Mesothelial cell of epicardium (in vitro differentiated cells): Measurements from ENCODE around the gene TAF12. TPM values are rescaled to one million over a fixed set of nuclear protein-coding genes. Genes with fewer than 3 reads are reported as not detected.
"Not testable (repeated sequence)": the region's sequence is repeated elsewhere in the genome, so short reads cannot be mapped to it uniquely, and the experiment has no call there.

Experiments
- DNase-seq, 2 experiments: peaks; one replicate each; pipeline ENCODE4 v3.0.0; 2021; ENCODE audit warnings: low spot score in 2 of 2; ENCODE audit not compliant: unreplicated experiment in 2 of 2
- H3K27ac Mint-ChIP-seq: 2 replicates; pipeline ENCODE4 v1.8.0; 2021; ENCODE audit warnings: mixed read lengths
- H3K27me3 Mint-ChIP-seq: 2 replicates; pipeline ENCODE4 v1.8.0; 2021; ENCODE audit warnings: low read depth, mixed read lengths
- H3K36me3 Mint-ChIP-seq: 2 replicates; pipeline ENCODE4 v1.8.0; 2021; ENCODE audit warnings: mixed read lengths
- H3K4me1 Mint-ChIP-seq: 2 replicates; pipeline ENCODE4 v1.8.0; 2021; ENCODE audit warnings: mixed read lengths
- H3K4me3 Mint-ChIP-seq: 2 replicates; pipeline ENCODE4 v1.8.0; 2021; ENCODE audit warnings: mild to moderate bottlenecking, moderate library complexity, mixed read lengths
- H3K9me3 Mint-ChIP-seq: 2 replicates; pipeline ENCODE4 v1.8.0; 2021; ENCODE audit warnings: mixed read lengths
- total RNA-seq: library from RNA; stranded (reverse); gene quantifications from 3 replicates; pipeline ENCODE4 v1.2.1, GENCODE V29; 2021
- TF ChIP-seq, protein P1 (sequence below): fragments of 200-600 bp; sonication (generic); IDR thresholded peaks from one replicate; pipeline ENCODE4 v1.5.0; 2021; ENCODE audit warnings: antibody characterized with exemption; ENCODE audit not compliant: unreplicated experiment

TAF12 gene
- total RNA-seq, 1 donor from 2014 or later, result 16.7 TPM

DNA sequence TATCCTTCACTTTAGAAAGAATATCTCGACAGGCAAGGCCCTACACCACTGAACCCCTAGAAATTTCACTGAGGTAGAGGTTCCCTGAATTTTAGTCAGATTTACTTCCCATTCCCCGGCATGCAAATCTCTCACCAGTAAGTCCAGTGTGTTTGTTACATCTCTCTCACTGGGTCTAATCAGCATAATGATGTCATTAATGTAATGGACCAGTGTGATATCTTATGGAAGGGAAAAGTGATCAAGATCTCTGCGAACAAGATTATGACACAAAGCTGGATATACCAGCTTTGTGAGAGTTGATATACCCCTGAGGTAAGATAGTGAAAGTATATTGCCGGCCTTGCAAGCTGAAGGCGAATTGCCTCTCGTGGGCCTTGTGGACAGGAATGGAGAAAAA, 13.5 kb upstream of the TAF12 start:
- Mint-ChIP-seq H3K4me3 (no peak overlapping the region), H3K36me3 (no peaks in the 10 kb centered on the region), H3K4me1 (no peaks in the 10 kb centered on the region), H3K27ac (no peak overlapping the region), H3K27me3 (no peaks in the 10 kb centered on the region), H3K9me3 (no peaks in the 10 kb centered on the region)
- TF ChIP-seq, protein P1, sequence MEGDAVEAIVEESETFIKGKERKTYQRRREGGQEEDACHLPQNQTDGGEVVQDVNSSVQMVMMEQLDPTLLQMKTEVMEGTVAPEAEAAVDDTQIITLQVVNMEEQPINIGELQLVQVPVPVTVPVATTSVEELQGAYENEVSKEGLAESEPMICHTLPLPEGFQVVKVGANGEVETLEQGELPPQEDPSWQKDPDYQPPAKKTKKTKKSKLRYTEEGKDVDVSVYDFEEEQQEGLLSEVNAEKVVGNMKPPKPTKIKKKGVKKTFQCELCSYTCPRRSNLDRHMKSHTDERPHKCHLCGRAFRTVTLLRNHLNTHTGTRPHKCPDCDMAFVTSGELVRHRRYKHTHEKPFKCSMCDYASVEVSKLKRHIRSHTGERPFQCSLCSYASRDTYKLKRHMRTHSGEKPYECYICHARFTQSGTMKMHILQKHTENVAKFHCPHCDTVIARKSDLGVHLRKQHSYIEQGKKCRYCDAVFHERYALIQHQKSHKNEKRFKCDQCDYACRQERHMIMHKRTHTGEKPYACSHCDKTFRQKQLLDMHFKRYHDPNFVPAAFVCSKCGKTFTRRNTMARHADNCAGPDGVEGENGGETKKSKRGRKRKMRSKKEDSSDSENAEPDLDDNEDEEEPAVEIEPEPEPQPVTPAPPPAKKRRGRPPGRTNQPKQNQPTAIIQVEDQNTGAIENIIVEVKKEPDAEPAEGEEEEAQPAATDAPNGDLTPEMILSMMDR, result no peak
- no peak for DNase-seq

DNA sequence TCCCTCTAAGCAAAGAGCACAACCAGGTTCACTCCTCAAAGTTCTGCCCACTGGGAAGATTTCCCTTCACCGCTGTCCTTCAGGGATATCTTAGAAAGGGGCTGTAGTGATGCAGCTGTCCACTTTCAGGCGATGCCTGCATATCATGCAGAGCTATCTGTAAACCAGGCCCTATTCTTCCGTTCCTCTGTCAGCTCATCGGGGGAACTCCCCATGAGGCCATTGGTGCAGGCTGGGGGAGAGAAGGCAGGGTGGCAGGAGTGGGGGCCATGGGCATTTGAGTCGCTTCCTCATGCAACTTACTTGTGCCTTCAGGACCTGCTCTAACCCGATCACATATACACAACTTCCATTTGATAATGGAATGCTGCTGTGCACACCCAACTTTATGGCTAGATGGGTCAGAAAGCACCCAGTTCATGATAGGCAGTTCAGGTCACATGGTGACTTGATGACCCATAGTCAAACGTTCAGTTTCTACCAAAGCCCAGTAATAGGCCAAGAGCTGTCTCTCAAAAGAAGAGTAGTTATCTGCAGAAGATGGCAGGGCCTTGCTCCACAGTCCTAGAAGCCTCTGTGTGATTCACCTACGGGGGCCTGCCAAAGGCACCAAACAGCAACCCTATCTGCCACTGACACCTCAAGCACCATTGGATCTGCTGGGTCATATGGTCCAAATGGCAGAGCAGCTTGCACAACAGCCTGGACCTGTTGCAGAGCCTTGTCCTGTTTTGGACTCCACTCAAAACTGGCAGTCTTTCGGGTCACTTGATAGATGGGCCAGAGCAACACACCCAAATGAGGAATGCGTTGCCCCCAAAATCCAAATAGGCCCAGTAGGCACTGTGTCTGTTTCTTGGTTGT, 12.8 kb upstream of the TAF12 start:
- not testable (repeated sequence) for H3K27me3 Mint-ChIP-seq, DNase-seq, H3K36me3 Mint-ChIP-seq, H3K27ac Mint-ChIP-seq, H3K9me3 Mint-ChIP-seq, H3K4me1 Mint-ChIP-seq, H3K4me3 Mint-ChIP-seq

DNA sequence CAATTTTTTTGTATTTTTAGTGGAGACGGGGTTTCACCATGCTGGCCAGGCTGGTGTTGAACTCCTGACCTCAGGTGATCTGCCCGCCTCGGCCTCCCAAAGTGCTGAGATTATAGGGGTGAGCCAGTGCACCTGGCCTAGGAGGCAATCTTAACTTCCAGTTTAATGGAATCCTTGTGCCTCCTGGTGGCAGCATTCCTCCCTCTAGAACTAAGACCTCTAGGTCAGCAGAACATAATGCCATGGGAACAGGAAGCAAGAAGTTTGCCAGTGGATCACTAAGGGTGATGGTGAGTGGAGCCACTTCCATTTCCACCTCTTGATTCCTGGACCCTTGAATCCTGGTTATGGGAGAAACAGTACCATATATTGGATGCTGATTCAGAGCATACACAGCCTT, 11.0 kb upstream of the TAF12 start:
- not testable (repeated sequence) for DNase-seq, H3K27me3 Mint-ChIP-seq, H3K27ac Mint-ChIP-seq, H3K4me3 Mint-ChIP-seq, H3K4me1 Mint-ChIP-seq, H3K36me3 Mint-ChIP-seq, H3K9me3 Mint-ChIP-seq

DNA sequence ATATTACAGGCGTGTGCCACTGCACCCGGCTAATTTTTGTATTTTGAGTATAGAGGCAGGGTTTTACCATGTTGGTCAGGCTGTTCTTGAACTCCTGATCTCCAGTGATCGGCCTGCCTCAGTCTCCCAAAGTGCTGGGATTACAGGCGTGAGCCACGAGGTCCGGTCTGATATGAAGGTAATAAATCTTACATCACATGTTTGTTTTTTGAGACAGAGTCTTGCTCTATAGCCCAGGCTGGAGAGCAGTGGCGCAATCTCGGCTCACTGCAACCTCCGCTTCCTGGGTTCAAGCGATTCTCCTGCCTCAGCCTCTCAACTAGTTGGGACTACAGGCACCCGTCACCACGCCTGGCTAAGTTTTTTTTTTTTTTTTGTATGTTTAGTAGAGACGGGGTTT, 10.2 kb upstream of the TAF12 start:
- not testable (repeated sequence) for H3K27me3 Mint-ChIP-seq, H3K9me3 Mint-ChIP-seq, H3K4me1 Mint-ChIP-seq, H3K4me3 Mint-ChIP-seq, DNase-seq, H3K27ac Mint-ChIP-seq, H3K36me3 Mint-ChIP-seq

DNA sequence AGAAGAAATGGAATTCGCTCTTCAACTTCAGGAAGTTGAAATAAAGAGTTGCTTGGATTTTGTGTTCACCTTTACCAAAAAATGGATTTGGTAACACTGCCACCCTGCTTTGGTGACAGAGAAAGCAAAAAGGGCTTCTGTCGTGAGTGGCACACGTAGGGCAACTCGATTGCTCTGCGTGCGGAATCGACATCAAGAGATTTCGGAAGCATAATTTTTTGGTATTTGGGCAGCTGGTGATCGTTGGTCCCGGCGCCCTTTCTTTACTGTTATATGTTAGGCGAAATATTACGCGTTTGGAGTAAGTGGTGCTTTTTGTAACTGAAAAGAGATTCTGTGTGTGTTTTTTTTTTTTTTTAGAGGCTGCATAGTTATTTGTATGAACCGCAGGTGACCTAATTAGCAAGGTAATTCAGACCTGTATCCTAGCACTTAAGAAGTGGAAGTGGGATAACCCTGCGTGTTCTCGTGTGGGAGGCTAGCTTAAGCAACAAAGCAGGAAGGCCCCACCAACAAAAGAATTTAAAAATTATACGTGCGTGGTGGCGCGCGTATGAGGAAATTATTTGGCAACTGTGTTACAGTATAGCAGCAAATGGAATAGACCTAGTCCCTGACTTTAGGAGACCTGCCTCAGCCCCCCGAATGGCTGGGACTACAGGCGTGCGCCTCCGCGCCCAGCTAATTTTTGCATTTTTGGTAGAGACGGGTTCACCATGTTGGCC, 5.8 kb upstream of the TAF12 start, which contains the start of gene RNU11:
Gene RNU11, plus strand, starts transcription at position 127 of the 725 bp plus-strand sequence.
- Mint-ChIP-seq H3K4me3 (peak within 1 kb of the TSS; percentile 72), H3K27ac (peak within 1 kb of the TSS; percentile 100), H3K27me3 (no peaks in the 10 kb centered on the region), H3K4me1 (peaks cover 25% of the 10 kb centered on the region), H3K9me3 (no peaks in the 10 kb centered on the region), H3K36me3 (no peaks in the 10 kb centered on the region)
- DNase-seq, result peak; percentile 57 to 73
- TF ChIP-seq, protein P1, result no peak

DNA sequence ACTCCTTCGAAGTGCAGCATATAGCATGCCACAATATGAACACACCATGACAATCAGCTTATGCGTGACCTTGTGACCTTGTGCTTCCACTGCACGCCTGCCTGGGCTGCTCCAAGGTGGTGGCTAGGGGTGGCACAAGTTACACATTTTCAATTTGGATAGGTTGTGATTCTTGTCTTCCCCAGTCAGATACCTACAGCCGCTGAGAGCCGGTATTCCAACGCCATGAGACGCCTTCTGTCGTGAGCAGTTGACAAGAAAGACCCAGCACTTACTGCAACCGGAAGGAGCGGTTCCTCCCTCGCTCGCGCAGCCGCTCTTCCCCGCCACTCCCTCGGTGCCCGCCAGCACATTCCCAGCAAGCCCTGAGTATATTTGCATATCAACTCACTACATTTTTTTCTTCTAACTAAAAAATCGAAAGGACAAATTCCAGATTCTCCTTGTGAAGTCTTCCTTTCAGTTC, 5.2 kb upstream of the TAF12 start:
- H3K27me3 Mint-ChIP-seq, result no peaks in the 10 kb centered on the region
- peak overlapping the region; percentile 100 for H3K27ac Mint-ChIP-seq
- peak; percentile 74 to 85 for DNase-seq
- TF ChIP-seq, protein P1, result peak; percentile 11
- H3K9me3 Mint-ChIP-seq, result no peaks in the 10 kb centered on the region
- no peaks in the 10 kb centered on the region for H3K36me3 Mint-ChIP-seq
- peak overlapping the region; percentile 72 for H3K4me3 Mint-ChIP-seq
- peaks cover 31% of the 10 kb centered on the region for H3K4me1 Mint-ChIP-seq

DNA sequence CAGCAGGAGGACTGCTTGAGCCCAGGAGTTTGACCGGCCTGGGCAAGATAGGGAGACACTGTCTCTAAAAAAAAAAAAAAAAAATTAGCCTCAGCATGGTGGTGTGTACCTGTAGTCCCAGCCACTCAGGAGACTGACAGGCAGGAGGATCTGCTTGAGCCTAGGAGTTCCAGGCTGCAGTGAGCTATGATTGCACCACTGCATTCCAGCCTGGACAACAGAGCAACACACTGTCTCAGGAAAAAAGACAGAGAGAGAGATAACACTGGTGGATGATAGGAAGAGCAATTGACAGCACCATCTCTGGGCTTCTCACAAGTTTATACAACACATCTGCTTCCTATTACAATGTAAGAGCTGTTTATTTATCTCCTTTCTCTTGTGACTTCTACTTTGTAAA, 3.2 kb upstream of the TAF12 start:
- no peak for DNase-seq
- TF ChIP-seq, protein P1, result no peak

DNA sequence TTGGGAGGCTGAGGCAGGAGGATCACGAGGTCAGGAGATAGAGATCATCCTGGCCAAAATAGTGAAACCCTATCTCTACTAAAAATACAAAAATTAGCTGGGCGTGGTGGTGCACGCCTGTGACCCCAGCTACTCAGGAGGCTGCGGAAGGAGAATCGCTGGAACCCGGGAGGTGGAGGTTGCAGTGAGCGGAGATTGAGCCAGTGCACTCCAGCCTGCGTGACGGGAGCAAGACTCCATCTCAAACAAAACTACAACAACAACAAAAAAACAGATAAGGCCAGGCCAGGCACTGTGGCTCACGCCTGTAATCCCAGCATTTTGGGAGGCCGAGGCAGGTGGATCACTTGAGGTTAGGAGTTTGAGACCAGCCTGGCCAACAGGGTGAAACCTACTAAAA, 2.5 kb upstream of the TAF12 start:
- H3K4me1 Mint-ChIP-seq, result peaks cover 37% of the 10 kb centered on the region
- H3K27ac Mint-ChIP-seq, DNase-seq, H3K4me3 Mint-ChIP-seq, H3K9me3 Mint-ChIP-seq, H3K27me3 Mint-ChIP-seq, H3K36me3 Mint-ChIP-seq: not testable (repeated sequence)

More for the DNA sequence above, 3.2 kb upstream of the TAF12 start:
- Mint-ChIP-seq H3K27ac (peak overlapping the region; percentile 44), H3K27me3 (no peaks in the 10 kb centered on the region), H3K4me1 (peaks cover 37% of the 10 kb centered on the region), H3K4me3 (no peak overlapping the region), H3K36me3 (no peaks in the 10 kb centered on the region), H3K9me3 (no peaks in the 10 kb centered on the region)
